T-helper 22 cell (primary cell): Measurements from ENCODE around the gene BST2.

ENCODE experiments used
- DNase-seq: peaks from one replicate; pipeline ENCODE4 v3.0.0-alpha.2; 2020; ENCODE audit warnings: low read depth

Gene BST2

GRCh38 chr19:17419621-17420474 is 14.4 kb upstream of the BST2 start, which contains the start of gene MVB12A:
Gene MVB12A, plus strand, starts transcription at chr19:17420047. Its CDS starts 89 bp downstream, at chr19:17420136.
- peak; percentile 93 for DNase-seq

GRCh38 chr19:17419154-17419620 is 13.8 kb upstream of the BST2 start:
- DNase-seq = no peak

- no peak for DNase-seq
Observed at GRCh38 chr19:17418710-17419109, 13.3 kb upstream of the BST2 start.

GRCh38 chr19:17415121-17415520 is 9.7 kb upstream of the BST2 start:
- DNase-seq = no peak

GRCh38 chr19:17414097-17414496 is 8.7 kb upstream of the BST2 start:
- no peak for DNase-seq

GRCh38 chr19:17411801-17412200 is 6.4 kb upstream of the BST2 start:
- DNase-seq = no peak

GRCh38 chr19:17409990-17410389 is 4.6 kb upstream of the BST2 start:
- DNase-seq = no peak

GRCh38 chr19:17406887-17407196 is 1.4 kb upstream of the BST2 start:
- DNase-seq = no peak

GRCh38 chr19:17406046-17406886 is 836 bp upstream of the BST2 start:
- no peak for DNase-seq

GRCh38 chr19:17404621-17405249 is 695 bp downstream of the BST2 start:
- DNase-seq = no peak

- DNase-seq = no peak
Observed at GRCh38 chr19:17404015-17404414, 1.4 kb downstream of the BST2 start.

GRCh38 chr19:17402982-17403855 is 2.2 kb downstream of the BST2 start:
- DNase-seq = no peak

- DNase-seq = no peak
Observed at GRCh38 chr19:17401628-17402027, 3.8 kb downstream of the BST2 start.

- DNase-seq = no peak
Observed at GRCh38 chr19:17398902-17399527, 6.4 kb downstream of the BST2 start.

- DNase-seq = no peak
Observed at GRCh38 chr19:17394891-17395415, 10.5 kb downstream of the BST2 start.

- DNase-seq = no peak
Observed at GRCh38 chr19:17393914-17394313, 11.5 kb downstream of the BST2 start, which contains the start of gene CCDC194. Gene CCDC194, minus strand, starts transcription at chr19:17394196. Its CDS starts 38 bp downstream, at chr19:17394158.

- DNase-seq = no peak
Observed at GRCh38 chr19:17393002-17393401, 12.4 kb downstream of the BST2 start.

- DNase-seq = no peak
Observed at GRCh38 chr19:17391371-17392151, 13.9 kb downstream of the BST2 start.

- peak; percentile 80 for DNase-seq
Observed at GRCh38 chr19:17390665-17391370, 14.6 kb downstream of the BST2 start.
